GM12875 (cell line): ENCODE data around the gene FAM32A.
A peak's percentile ranks its signal among the peaks of the same experiment; 100 is the strongest.

Source experiments
- H3K4me3 ChIP-seq: one replicate; pipeline ENCODE4 v1.5.1; 2011; ENCODE audit warnings: low read depth, low read length, control low read depth
- TF ChIP-seq, protein P1 (sequence below): IDR thresholded peaks from 2 replicates; pipeline ENCODE4 v1.5.1; 2011; ENCODE audit warnings: low read depth, mild to moderate bottlenecking, control low read depth, inconsistent platforms, low read length, moderate library complexity, borderline replicate concordance; ENCODE audit not compliant: insufficient read depth

FAM32A gene

DNA sequence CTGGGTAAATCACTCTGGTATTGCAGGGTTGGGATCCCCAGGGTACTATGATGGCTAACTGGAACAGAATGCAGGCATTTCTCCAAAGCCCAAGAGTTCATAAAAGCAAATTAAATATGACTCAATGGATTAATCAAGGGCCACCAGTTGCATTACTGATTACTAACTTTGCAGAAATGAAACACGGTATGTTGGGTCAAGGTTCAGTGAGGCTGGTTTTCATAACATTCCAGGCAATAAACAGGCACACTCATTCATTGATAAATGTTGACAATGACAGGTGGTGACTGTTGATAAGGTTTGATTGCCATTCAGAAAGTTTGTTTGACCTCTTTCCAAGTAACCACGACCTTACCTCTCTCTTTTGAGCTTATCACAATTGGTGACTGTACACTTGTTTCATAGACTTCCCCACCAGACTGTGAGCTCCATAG lies 12.0 kb downstream of the FAM32A start:
- H3K4me3 ChIP-seq, result peak overlapping the region; percentile 99
- TF ChIP-seq, protein P1, sequence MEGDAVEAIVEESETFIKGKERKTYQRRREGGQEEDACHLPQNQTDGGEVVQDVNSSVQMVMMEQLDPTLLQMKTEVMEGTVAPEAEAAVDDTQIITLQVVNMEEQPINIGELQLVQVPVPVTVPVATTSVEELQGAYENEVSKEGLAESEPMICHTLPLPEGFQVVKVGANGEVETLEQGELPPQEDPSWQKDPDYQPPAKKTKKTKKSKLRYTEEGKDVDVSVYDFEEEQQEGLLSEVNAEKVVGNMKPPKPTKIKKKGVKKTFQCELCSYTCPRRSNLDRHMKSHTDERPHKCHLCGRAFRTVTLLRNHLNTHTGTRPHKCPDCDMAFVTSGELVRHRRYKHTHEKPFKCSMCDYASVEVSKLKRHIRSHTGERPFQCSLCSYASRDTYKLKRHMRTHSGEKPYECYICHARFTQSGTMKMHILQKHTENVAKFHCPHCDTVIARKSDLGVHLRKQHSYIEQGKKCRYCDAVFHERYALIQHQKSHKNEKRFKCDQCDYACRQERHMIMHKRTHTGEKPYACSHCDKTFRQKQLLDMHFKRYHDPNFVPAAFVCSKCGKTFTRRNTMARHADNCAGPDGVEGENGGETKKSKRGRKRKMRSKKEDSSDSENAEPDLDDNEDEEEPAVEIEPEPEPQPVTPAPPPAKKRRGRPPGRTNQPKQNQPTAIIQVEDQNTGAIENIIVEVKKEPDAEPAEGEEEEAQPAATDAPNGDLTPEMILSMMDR, result no peak

GRCh38 chr19:16197622-16198369 lies 12.6 kb downstream of the FAM32A start, which contains the start of gene AP1M1:
Gene AP1M1 (plus strand): TSS chr19:16197911. CDS start chr19:16198027, 116 bp downstream.
- TF ChIP-seq, protein P1, result no peak
- H3K4me3 ChIP-seq, result peak within 1 kb of the TSS; percentile 99

DNA sequence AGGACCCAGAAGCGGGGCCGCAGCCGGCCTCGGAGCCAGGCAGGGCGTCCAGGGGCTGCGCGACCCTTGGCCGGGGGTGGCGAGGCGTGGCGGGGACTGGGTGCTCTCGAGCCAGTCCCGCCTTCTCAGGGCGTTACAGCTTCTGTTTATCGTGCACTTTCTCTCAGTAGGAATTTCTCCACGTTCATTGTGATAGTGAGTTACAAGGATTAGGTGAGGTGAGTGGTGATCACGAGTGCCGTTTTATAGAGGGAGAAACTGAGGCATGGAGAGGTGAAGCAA lies 13.1 kb downstream of the FAM32A start:
- TF ChIP-seq, protein P1, result no peak
- H3K4me3 ChIP-seq, result peak overlapping the region; percentile 99

DNA sequence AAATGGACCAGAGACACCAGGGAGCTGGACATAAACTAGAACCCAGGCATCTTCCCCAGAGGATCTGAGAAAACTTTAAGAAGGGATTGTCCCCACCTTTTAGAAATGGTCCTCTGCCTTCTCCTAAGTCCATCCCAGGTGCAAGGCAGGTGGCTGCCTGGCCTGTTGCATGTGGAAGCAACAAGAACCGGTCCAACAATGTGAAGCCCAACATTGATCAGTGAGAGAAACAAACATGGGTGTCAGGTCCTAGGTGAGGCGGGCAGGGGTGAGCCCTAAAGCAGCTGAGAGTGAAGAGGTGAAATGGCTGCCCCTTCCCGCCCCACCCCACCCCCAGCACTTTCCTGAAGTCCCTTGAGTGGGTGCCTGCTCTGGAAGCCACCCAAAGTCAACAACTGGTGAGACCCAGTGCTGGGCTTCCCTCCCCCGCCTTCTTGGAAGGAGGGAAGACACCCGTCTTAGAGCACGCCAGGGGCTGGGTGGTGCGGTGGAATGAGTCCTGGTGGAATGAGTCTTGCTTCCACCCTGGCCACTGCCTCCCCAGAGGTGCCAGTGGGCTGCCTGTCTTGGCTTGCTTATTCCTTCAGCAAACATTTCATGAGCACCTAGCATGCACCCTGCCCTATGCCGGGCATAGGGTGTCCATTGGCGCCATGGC lies 14.2 kb downstream of the FAM32A start:
- TF ChIP-seq, protein P1, result no peak
- no peak overlapping the region for H3K4me3 ChIP-seq

DNA sequence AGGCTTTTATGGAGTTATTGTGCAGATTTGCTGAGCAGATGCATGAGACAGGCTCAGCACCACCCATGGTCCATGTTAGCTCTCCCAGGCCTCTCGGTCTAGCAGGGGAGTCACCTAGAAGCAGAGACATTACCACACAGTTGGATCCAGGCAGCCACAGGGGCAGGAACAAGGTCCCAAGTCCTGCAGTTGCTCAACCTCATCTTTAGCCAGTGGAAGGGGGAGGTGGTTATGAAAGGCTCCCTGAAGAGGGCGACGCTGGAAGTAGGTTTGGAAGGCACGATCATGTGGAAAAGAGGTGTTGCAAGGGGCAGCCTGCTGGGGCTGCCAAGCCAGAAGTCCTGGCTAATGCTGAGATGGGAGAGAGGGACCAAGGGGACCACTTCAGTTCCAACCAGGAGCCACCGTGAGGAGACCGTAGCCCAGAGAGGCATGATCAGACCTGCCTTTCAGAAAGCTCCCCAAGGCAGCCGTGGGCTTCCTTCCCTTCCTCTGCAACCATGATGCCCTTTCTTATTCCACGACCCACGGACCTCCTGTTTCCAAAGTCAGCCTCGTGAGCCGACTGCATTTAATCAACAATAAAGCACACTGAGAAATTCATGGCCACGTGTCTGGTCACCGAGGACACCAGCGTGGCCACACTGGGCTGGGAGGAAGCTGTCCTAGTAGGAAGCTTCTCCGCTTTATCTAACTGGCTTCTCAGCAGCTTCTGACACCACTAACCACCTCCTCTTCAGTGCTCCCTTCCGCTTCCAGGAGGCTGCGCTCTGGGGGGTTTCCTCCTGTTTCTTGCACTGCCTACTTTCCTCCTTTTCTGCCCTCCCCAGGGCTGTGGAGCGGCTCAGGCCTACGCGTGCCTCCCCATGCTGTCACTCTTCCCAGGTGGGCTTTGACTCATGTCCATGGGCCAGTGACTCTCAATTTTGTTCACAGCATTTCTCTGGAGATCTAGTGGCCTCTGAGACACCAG lies 15.1 kb downstream of the FAM32A start:
- H3K4me3 ChIP-seq, result no peak overlapping the region
- TF ChIP-seq, protein P1, result no peak

- no peak overlapping the region for H3K4me3 ChIP-seq
- TF ChIP-seq, protein P1, result no peak
These were observed 15.8 kb downstream of the FAM32A start for GRCh38 chr19:16201011-16201391.
